K562 (cell line): Measurements from ENCODE around the gene COL28A1. TPM values are rescaled to one million over a fixed set of nuclear protein-coding genes. Genes with fewer than 3 reads are reported as not detected.

Experiments
- ATAC-seq: fragments of 200-7000 bp; cut with Tn5 transposase; 3 replicates; pipeline ENCODE4 v1.9.1; 2020; ENCODE audit warnings: moderate library complexity
- BruUV-seq: library from RNA; stranded (reverse); fragments of 400-500 nt; replicated peaks from 2 replicates; lab custom pipeline; 2021; lab: Mats Ljungman, UMichigan
- CTCF ChIA-PET: fragments of 300-600 bp; formaldehyde crosslinking; extraction: SDS; loops from one replicate; lab custom pipeline; 2021; ENCODE audit warnings: low intra/inter-chr PET ratio; lab: Yijun Ruan, JAX
- POLR2A ChIA-PET: fragments of 300-600, 350-650 bp; sonication (Branson Sonifier 250); formaldehyde crosslinking; extraction: SDS; loops from one replicate; lab custom pipeline; 2021; ENCODE audit warnings: antibody characterized with exemption, inconsistent platforms; lab: Yijun Ruan, JAX
- DNase-seq, 4 experiments: peaks; one replicate each; pipeline versions ENCODE4 v3.0.0 to v3.0.0-alpha.2; 2011 to 2018; ENCODE audit warnings: low spot score in 3 of 4, mixed read lengths in 3 of 4; ENCODE audit errors: extremely low read depth in 1 of 4
- FAIRE-seq: peaks from 2 replicates; lab custom pipeline; 2011; peaks lifted over from hg19 to GRCh38; lab: Jason Lieb, UNC
- H2AFZ ChIP-seq: 2 replicates; pipeline ENCODE4 v1.6.0; 2011; ENCODE audit warnings: low read depth, low read length, control low read depth, inconsistent platforms
- H3K27ac ChIP-seq: fragments of 200-600 bp; 3 replicates; pipeline ENCODE4 v1.8.0; 2011; ENCODE audit warnings: low read depth, mild to moderate bottlenecking, control low read depth, inconsistent platforms, low read length, moderate library complexity, mixed read lengths; ENCODE audit errors: extremely low read depth
- H3K27me3 ChIP-seq, 2 experiments: fragments of 300-600 bp in 1 of 2; 2 replicates in 1 of 2; 3 replicates in 1 of 2; pipeline versions ENCODE4 v1.6.0 to v1.8.0; 2011; ENCODE audit warnings: inconsistent platforms in 2 of 2, low read length in 2 of 2, mild to moderate bottlenecking in 1 of 2, mixed read lengths in 1 of 2, moderate library complexity in 1 of 2; ENCODE audit not compliant: control insufficient read depth in 2 of 2, insufficient read depth in 2 of 2
- H3K36me3 ChIP-seq: fragments of 300-600 bp; 3 replicates; pipeline ENCODE4 v1.8.0; 2011; ENCODE audit warnings: mild to moderate bottlenecking, low read length, inconsistent platforms; ENCODE audit not compliant: control insufficient read depth, insufficient read depth
- H3K4me1 ChIP-seq, 2 experiments: fragments of 200-600 bp in 1 of 2; replicated peaks in 1 of 2; 2 replicates in 1 of 2; 3 replicates in 1 of 2; pipeline versions ENCODE4 v1.5.1 to v1.8.0; 2011; ENCODE audit warnings: inconsistent platforms in 2 of 2, low read length in 2 of 2, mild to moderate bottlenecking in 1 of 2, mixed read lengths in 1 of 2, moderate library complexity in 1 of 2; ENCODE audit not compliant: control insufficient read depth in 2 of 2, insufficient read depth in 2 of 2
- H3K4me2 ChIP-seq: 2 replicates; pipeline ENCODE4 v1.6.1; 2011; ENCODE audit warnings: low read length, control low read depth, inconsistent platforms, mixed read lengths; ENCODE audit not compliant: insufficient read depth
- H3K4me3 ChIP-seq: fragments of 200-600 bp; sonication (generic), shearing (Covaris generic); 2 replicates; pipeline ENCODE4 v1.5.1; 2016; ENCODE audit warnings: control low read depth, inconsistent platforms
- H3K79me2 ChIP-seq: fragments of 200-600 bp; 3 replicates; pipeline ENCODE4 v1.8.0; 2011; ENCODE audit warnings: low read length, inconsistent platforms; ENCODE audit not compliant: control insufficient read depth, insufficient read depth
- H3K9ac ChIP-seq, 2 experiments: 2 replicates each; pipeline versions ENCODE4 v1.6.0 to v1.6.1; 2011; ENCODE audit warnings: low read depth in 2 of 2, low read length in 2 of 2, control low read depth in 1 of 2, inconsistent platforms in 1 of 2, mild to moderate bottlenecking in 1 of 2, mixed read lengths in 1 of 2; ENCODE audit not compliant: insufficient read depth in 1 of 2
- H3K9me1 ChIP-seq: one replicate; pipeline ENCODE4 v1.6.0; 2011; ENCODE audit warnings: inconsistent platforms, mild to moderate bottlenecking, low read length, moderate library complexity; ENCODE audit not compliant: control insufficient read depth, insufficient read depth
- H3K9me3 ChIP-seq: replicated peaks from 2 replicates; pipeline ENCODE4 v1.5.1; 2011; ENCODE audit warnings: low read depth, low read length, inconsistent platforms; ENCODE audit not compliant: control insufficient read depth, insufficient read depth
- H4K20me1 ChIP-seq: replicated peaks from 2 replicates; pipeline ENCODE4 v1.6.1; 2011; ENCODE audit warnings: low read length, inconsistent platforms, mixed read lengths; ENCODE audit not compliant: control insufficient read depth, insufficient read depth
- CTCF ChIP-seq, 3 experiments: IDR thresholded peaks in 2 of 3; conservative IDR thresholded peaks in 1 of 3; 2 replicates each; pipeline ENCODE4 v1.5.1; 2011 to 2012; ENCODE audit warnings: low read length in 3 of 3, mild to moderate bottlenecking in 3 of 3, control low read depth in 2 of 3, improper control_type of control experiment in 1 of 3, inconsistent platforms in 1 of 3, low read depth in 1 of 3, mixed read lengths in 1 of 3, moderate library complexity in 1 of 3; ENCODE audit not compliant: insufficient read depth in 2 of 3
- EHMT2 ChIP-seq: fragments of 450-650 bp; IDR thresholded peaks from 2 replicates; pipeline ENCODE4 v1.6.1; 2018; ENCODE audit warnings: antibody characterized with exemption
- HCFC1 ChIP-seq: IDR thresholded peaks from 2 replicates; pipeline ENCODE4 v1.6.1; 2012; ENCODE audit warnings: low read depth, low read length, improper control_type of control experiment
- HNRNPK ChIP-seq: fragments of 200-400 bp; formaldehyde crosslinking; IDR thresholded peaks from one replicate; pipeline ENCODE4 v1.6.1; 2018; ENCODE audit warnings: mild to moderate bottlenecking, low read depth, low read length; ENCODE audit not compliant: poor library complexity, severe bottlenecking
- KAT8 ChIP-seq: fragments of 450-650 bp; IDR thresholded peaks from 2 replicates; pipeline ENCODE4 v1.6.1; 2016; ENCODE audit warnings: low read depth, mild to moderate bottlenecking
- MCM3 ChIP-seq: fragments of 450-650 bp; IDR thresholded peaks from 2 replicates; pipeline ENCODE4 v1.6.1; 2016
- PHB2 ChIP-seq: fragments of 450-650 bp; IDR thresholded peaks from 2 replicates; pipeline ENCODE4 v1.6.1; 2017; ENCODE audit warnings: low read depth
- PHF8 ChIP-seq: fragments of 200-600 bp; sonication (generic); IDR thresholded peaks from 2 replicates; pipeline ENCODE4 v1.6.1; 2012; ENCODE audit warnings: mixed run types, mild to moderate bottlenecking, inconsistent platforms, low read length, moderate library complexity, borderline replicate concordance
- PURB ChIP-seq: sonication (generic); formaldehyde crosslinking; IDR thresholded peaks from 2 replicates; pipeline ENCODE4 v1.9.0; 2021; ENCODE audit warnings: low read depth, mild to moderate bottlenecking, missing genetic modification reagents
- SOX6 ChIP-seq: fragments of 450-650 bp; IDR thresholded peaks from 2 replicates; pipeline ENCODE4 v1.6.1; 2014; ENCODE audit warnings: mild to moderate bottlenecking
- ZNF57 ChIP-seq: fragments of 450-650 bp; formaldehyde crosslinking; IDR thresholded peaks from 2 replicates; pipeline ENCODE4 v1.4.0; 2020; ENCODE audit warnings: mild to moderate bottlenecking, moderate library complexity
- WGBS: fragments of 100-300 bp; shearing (Covaris generic); methylation state at CpG from one replicate; pipeline ENCODE4 v1.1.6; 2016; ENCODE audit warnings: low coverage, mixed read lengths; ENCODE audit not compliant: insufficient coverage; ENCODE audit errors: missing lambda C conversion rate; 5-methylcytosine and 5-hydroxymethylcytosine counted together
- in situ Hi-C: fragments of 300-500 bp; cut with MboI; formaldehyde crosslinking; loops from 4 replicates; pipeline ENCODE4 v1.15.0; 2018; ENCODE audit warnings: inconsistent platforms, mixed read lengths
- intact Hi-C: fragments of 100-400 bp; cut with micrococcal nuclease; formaldehyde crosslinking; loops from 2 replicates; pipeline ENCODE4 v1.14.2; 2022
- polyA plus RNA-seq, 8 experiments: library from polyadenylated mRNA; depleted of rRNA in 4 of 8; stranded (reverse) in 5 of 8; unstranded in 3 of 8; fragments of >200 nt; fragmentation: Nextera tagmentation in 2 of 8; fragmentation: Illumina TruSeq in 1 of 8; extraction: Ambion mirVana in 2 of 8; extraction: Trizol in 1 of 8; gene quantifications; 2 replicates each; pipeline versions ENCODE4 v1.2.1 to v1.2.3, GENCODE V29; 2011 to 2014; ENCODE audit warnings: inconsistent platforms in 1 of 8, missing spikeins in 1 of 8
- total RNA-seq, 7 experiments: library from RNA; depleted of rRNA in 6 of 7; stranded (reverse); fragments of >200 nt in 6 of 7; fragmentation: Illumina TruSeq in 2 of 7; extraction: Trizol in 2 of 7; gene quantifications; 2 replicates each; pipeline versions ENCODE4 v1.2.1 to v1.2.3, GENCODE V29; 2011 to 2021; ENCODE audit warnings: low replicate concordance in 1 of 7
- TF ChIP-seq, protein P1 (sequence below): sonication (generic); formaldehyde crosslinking; IDR thresholded peaks from 2 replicates; pipeline ENCODE4 v1.8.1; 2023; ENCODE audit warnings: missing genetic modification reagents, mild to moderate bottlenecking, borderline replicate concordance
- TF ChIP-seq, protein P2 (sequence below), 2 experiments: IDR thresholded peaks; 2 replicates each; pipeline ENCODE4 v1.6.1; 2012; ENCODE audit warnings: improper control_type of control experiment in 2 of 2, low read depth in 2 of 2, low read length in 2 of 2, borderline replicate concordance in 1 of 2

The COL28A1 gene
- total and polyA plus RNA-seq, 9 of the 15 experiments (the other 6 are each of a cell fraction or from before 2014, with no cell fraction given), result 0.03 to 0.13 (median 0.05) TPM; not detected in 3

GRCh38 chr7:7331523-7331922 is 204.2 kb downstream of the COL28A1 start (continued):
- TF ChIP-seq, protein P1, sequence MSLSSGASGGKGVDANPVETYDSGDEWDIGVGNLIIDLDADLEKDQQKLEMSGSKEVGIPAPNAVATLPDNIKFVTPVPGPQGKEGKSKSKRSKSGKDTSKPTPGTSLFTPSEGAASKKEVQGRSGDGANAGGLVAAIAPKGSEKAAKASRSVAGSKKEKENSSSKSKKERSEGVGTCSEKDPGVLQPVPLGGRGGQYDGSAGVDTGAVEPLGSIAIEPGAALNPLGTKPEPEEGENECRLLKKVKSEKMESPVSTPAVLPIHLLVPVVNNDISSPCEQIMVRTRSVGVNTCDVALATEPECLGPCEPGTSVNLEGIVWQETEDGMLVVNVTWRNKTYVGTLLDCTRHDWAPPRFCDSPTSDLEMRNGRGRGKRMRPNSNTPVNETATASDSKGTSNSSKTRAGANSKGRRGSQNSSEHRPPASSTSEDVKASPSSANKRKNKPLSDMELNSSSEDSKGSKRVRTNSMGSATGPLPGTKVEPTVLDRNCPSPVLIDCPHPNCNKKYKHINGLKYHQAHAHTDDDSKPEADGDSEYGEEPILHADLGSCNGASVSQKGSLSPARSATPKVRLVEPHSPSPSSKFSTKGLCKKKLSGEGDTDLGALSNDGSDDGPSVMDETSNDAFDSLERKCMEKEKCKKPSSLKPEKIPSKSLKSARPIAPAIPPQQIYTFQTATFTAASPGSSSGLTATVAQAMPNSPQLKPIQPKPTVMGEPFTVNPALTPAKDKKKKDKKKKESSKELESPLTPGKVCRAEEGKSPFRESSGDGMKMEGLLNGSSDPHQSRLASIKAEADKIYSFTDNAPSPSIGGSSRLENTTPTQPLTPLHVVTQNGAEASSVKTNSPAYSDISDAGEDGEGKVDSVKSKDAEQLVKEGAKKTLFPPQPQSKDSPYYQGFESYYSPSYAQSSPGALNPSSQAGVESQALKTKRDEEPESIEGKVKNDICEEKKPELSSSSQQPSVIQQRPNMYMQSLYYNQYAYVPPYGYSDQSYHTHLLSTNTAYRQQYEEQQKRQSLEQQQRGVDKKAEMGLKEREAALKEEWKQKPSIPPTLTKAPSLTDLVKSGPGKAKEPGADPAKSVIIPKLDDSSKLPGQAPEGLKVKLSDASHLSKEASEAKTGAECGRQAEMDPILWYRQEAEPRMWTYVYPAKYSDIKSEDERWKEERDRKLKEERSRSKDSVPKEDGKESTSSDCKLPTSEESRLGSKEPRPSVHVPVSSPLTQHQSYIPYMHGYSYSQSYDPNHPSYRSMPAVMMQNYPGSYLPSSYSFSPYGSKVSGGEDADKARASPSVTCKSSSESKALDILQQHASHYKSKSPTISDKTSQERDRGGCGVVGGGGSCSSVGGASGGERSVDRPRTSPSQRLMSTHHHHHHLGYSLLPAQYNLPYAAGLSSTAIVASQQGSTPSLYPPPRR (CRISPR knock-in tag), result no peak
- TF ChIP-seq KAT8 (no peak), PURB (CRISPR knock-in tag) (no peak), SOX6 (no peak), PHB2 (no peak), HCFC1 (no peak)

GRCh38 chr7:7330997-7331396 is 204.7 kb downstream of the COL28A1 start:
- H3K9ac ChIP-seq, result no peak overlapping the region
- H3K4me2 ChIP-seq, result no peak overlapping the region
- POLR2A ChIA-PET, result no interaction called here
- no TSS peak for BruUV-seq
- TF ChIP-seq, protein P2, sequence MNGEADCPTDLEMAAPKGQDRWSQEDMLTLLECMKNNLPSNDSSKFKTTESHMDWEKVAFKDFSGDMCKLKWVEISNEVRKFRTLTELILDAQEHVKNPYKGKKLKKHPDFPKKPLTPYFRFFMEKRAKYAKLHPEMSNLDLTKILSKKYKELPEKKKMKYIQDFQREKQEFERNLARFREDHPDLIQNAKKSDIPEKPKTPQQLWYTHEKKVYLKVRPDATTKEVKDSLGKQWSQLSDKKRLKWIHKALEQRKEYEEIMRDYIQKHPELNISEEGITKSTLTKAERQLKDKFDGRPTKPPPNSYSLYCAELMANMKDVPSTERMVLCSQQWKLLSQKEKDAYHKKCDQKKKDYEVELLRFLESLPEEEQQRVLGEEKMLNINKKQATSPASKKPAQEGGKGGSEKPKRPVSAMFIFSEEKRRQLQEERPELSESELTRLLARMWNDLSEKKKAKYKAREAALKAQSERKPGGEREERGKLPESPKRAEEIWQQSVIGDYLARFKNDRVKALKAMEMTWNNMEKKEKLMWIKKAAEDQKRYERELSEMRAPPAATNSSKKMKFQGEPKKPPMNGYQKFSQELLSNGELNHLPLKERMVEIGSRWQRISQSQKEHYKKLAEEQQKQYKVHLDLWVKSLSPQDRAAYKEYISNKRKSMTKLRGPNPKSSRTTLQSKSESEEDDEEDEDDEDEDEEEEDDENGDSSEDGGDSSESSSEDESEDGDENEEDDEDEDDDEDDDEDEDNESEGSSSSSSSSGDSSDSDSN (IDR thresholded peaks at IDR 0.05; ENCODE audit: borderline replicate concordance in 1 of 2, low read depth in 2 of 2, low read length in 2 of 2), result no peak
- TF ChIP-seq MCM3 (no peak), HNRNPK (no peak), PHF8 (no peak), EHMT2 (no peak), CTCF (IDR thresholded peaks at IDR 0.05 in 2 of 3, conservative IDR thresholded peaks at IDR 0.05 in 1 of 3; ENCODE audit: insufficient read depth in 2 of 3, low read depth in 1 of 3, low read length in 3 of 3) (peak; percentile 29 to 39 (median 36); a peak in 4 of 6 replicates), ZNF57 (CRISPR knock-in tag) (no peak)
- TF ChIP-seq, all 486 proteins: peak for 1
- Histone ChIP-seq H2AFZ (no peak overlapping the region), H4K20me1 (no peaks in the 10 kb centered on the region), H3K9me3 (no peaks in the 10 kb centered on the region), H3K4me1 (no peaks in the 10 kb centered on the region), H3K79me2 (no peaks in the 10 kb centered on the region), H3K9me1 (no peaks in the 10 kb centered on the region), H3K4me3 (no peak overlapping the region), H3K27ac (no peak overlapping the region), H3K36me3 (no peaks in the 10 kb centered on the region), H3K27me3 (peaks cover 0 to 20% of the 10 kb centered on the region in 2 experiments; a peak in 2 of 5 replicates)
- intact Hi-C loops, result no loop called here
- in situ Hi-C loops, result no loop called here
- ATAC-seq, result peak; percentile 66; the same call in 2 of the 3 replicates
- peak in 1 of 4 experiments; percentile 14 for DNase-seq
- CTCF ChIA-PET, result no interaction called here
- 4% methylated on average over 2 of the region's 2 CpGs for WGBS
- no peak for FAIRE-seq
